ENCODE data around the gene PMEPA1.

PMEPA1 gene

DNA sequence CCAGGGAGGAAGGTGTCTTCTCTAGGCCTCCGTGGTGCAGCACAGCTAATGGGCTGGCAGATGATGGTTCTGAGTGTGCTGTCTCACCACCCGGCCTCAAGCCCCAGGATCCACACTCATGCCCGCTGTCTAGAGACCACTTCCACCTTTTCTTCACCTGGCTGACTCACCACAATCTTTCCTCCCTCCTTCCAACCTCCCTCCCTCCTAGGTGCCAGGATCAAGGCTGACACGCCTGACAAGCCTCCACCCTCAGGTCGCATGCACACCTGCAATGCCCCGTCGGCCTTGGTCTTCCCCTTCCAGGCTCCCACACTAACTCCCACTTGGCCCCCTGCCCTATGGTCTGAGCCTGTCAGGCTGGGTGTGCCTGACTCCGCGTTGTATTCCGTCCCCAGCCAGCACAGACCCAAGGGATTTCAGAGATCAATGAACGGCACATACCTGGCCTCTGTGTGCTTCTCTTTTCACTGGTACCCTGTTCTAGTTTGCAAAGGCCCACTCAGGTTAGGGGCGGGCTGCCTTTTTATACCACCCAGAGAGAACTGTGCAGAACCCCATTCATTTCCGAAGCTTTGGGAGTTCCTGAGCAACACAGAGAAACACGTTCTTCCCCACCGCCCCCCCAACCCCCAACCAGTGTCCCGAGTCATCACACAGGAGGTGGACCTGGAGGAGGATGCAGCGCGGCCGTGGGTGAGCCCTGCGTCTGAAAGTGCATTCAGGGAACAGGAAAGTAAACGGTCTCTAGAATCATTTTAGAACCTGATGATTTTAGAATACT is 39.3 kb downstream of the PMEPA1 start:
- TF ChIP-seq, protein P1, sequence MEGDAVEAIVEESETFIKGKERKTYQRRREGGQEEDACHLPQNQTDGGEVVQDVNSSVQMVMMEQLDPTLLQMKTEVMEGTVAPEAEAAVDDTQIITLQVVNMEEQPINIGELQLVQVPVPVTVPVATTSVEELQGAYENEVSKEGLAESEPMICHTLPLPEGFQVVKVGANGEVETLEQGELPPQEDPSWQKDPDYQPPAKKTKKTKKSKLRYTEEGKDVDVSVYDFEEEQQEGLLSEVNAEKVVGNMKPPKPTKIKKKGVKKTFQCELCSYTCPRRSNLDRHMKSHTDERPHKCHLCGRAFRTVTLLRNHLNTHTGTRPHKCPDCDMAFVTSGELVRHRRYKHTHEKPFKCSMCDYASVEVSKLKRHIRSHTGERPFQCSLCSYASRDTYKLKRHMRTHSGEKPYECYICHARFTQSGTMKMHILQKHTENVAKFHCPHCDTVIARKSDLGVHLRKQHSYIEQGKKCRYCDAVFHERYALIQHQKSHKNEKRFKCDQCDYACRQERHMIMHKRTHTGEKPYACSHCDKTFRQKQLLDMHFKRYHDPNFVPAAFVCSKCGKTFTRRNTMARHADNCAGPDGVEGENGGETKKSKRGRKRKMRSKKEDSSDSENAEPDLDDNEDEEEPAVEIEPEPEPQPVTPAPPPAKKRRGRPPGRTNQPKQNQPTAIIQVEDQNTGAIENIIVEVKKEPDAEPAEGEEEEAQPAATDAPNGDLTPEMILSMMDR (IDR thresholded peaks at IDR 0.05; ENCODE audit: low read depth, low read length): no peak
- DNase-seq (ENCODE audit: extremely low read depth, low read depth): no peak

DNA sequence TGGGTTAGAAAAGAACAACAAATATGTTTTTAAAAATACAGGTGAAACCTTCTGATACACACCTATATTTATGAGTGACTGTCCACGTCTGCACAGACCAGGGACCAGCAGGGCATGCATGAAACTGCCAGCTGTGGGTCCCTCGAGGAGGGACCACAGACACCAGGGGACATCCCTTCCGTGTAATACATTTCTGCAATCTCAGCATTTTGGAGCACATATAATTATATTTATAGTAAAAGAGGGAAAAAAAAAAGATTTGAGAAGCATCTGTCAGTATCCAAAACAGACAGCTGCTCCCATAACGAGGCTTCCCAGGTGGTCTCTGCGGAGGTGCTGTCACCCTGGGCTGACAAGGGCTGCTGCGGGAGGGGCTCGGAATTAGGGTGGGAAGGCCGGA is 40.2 kb downstream of the PMEPA1 start:
- no peak for DNase-seq (ENCODE audit: extremely low read depth, low read depth)
- TF ChIP-seq, protein P1 (IDR thresholded peaks at IDR 0.05; ENCODE audit: low read depth, low read length): no peak

DNA sequence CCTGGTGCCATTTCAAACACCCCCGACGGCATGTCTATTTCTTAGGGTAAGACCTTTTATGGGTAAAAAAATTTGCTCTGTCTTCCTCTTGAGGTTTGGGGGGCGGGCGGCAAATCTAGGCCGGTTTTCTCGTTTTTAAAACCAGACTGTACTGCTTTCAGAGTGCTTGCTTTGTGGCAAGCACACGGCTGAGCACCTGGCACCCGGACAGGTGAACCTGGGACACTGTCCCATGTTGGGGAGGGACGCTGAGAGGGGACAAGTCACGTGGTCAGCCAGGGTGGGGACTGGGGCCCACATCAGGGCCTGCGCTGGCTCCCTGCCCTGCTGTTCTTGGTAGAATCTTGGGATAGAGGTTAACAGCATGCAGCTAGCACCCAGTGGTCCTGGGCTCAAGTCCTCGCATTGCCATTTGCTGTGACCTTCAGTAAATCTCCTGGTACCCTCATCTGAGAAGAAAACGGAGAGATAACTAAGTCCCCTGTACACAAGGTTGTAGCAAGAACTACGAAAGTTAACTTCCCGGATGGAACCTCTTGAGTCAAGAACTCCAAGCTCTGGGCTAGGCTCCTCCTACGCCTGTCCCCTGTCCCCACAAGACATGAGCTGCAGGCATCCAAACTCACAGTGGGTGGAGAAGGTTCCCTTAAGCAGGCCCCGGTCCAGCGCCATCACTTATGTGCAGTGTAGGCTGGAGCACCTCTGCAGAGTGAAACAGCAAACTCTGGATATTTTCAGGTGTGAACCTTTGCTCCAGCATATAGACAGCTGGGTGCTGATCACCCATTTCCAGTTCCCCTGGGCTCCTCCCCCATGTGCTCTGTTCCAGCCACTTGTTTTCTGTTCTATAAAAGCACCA is 41.7 kb downstream of the PMEPA1 start:
- TF ChIP-seq, protein P1 (IDR thresholded peaks at IDR 0.05; ENCODE audit: low read depth, low read length): no peak

DNA sequence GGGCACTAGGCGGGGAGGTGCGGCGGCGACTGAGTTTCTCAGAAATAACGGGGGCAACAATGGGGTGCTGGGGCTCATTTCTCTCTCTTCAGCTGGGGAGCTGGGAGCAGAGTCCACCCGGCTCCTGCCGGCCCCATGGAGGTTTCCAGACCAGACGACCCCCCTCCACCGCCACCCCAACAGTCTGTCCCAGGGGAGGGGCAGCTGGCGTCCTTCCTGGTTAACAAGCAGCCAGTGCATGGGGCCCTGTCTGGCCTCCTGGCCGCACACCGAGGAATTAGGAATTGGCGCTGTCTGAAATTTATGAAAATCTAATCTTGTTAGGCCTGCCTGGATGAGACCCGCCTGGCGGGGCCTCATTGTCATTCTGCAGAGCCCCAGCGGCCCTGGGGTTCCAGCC is 42.4 kb downstream of the PMEPA1 start:
- DNase-seq (ENCODE audit: extremely low read depth, low read depth): no peak
- TF ChIP-seq, protein P1 (IDR thresholded peaks at IDR 0.05; ENCODE audit: low read depth, low read length): no peak

More for the DNA sequence above, 41.7 kb downstream of the PMEPA1 start:
- DNase-seq (ENCODE audit: extremely low read depth, low read depth): no peak

DNA sequence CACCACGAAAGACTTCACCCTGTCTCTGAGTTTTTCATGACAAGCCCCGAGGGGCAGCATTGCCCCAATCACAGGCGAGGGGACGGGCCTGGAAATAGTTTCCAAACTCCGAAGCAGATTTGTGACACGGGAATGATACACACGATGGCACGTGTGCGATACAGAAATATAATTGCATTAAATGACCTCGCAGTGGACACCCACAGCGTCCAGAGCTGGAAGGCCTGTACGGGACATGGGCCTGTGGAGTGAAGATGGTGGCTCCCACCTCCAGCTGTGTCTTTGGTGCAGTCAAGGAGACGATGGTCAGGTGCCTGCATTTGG is 43.0 kb downstream of the PMEPA1 start:
- TF ChIP-seq, protein P1 (IDR thresholded peaks at IDR 0.05; ENCODE audit: low read depth, low read length): no peak
- DNase-seq (ENCODE audit: extremely low read depth, low read depth): no peak

DNA sequence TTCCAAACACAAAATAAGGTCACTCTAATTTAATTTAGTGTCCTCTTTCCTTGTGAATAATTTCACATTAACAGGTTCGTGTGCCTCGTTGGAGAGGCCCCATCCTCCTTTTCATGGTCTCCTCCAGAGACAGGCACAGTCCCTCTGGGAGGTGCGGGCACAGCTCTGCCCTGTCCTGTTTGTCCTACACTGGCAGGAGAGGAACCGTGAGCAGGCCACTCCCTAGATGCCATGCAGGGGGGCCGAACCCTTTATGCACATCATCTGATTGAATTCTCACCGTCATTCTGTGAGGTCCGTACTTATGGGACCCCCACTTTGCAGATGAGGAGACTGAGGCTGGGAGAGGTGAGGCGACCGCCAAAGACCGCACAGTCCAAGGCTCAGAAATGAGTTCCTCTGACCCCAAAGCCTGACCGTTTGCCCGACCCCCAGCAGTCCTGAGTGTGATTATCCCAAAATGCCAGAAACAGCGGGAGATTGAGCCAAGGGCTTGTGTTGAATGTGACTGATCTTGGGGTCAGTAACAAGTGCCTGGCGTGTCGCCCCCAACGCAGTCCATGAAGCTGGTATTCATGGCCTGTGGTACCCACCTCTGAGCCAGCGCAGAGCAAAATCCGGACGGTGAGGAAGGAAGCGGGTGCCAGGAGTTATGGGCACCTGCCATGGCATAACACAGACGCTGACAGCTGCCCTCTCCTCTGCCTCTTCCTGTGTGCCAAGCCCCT is 43.5 kb downstream of the PMEPA1 start:
- TF ChIP-seq, protein P1 (IDR thresholded peaks at IDR 0.05; ENCODE audit: low read depth, low read length): no peak
- no peak for DNase-seq (ENCODE audit: extremely low read depth, low read depth)

Measured in AG09319 (cell line).